Umbilical cord (tissue), 2 donors: ENCODE results near the gene HCN2. TPM values are rescaled to one million over a fixed set of nuclear protein-coding genes. Genes with fewer than 3 reads are reported as not detected.
"Not testable (repeated sequence)": the region's sequence is repeated elsewhere in the genome, so short reads cannot be mapped to it uniquely, and the experiment has no call there.

Source experiments
- DNase-seq: peaks from one replicate; pipeline ENCODE4 v3.0.0-alpha.2; 2015; ENCODE audit warnings: low spot score
- total RNA-seq: library from RNA; depleted of rRNA; stranded (reverse); fragments of >200 nt; gene quantifications from one replicate; pipeline ENCODE4 v1.2.3, GENCODE V29; 2014; ENCODE audit warnings: low replicate concordance; ENCODE audit not compliant: insufficient read depth

The HCN2 gene
- total RNA-seq, 1 donor from 2014 or later = 2.4 TPM

DNA sequence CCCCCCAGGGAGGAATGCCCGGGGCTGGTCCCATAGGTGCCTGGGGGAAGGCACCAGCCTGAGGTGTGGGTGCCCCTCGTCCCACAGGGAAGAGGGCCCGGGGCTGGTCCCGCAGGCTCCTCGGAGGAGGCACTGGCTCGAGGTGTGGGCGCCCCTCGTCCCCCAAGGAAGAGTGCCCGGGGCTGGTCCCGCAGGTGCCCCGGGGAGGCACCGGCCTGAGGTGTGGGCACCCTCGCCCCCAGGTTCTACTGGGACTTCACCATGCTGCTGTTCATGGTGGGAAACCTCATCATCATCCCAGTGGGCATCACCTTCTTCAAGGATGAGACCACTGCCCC lies 13.6 kb downstream of the HCN2 start:
- DNase-seq = not testable (repeated sequence)

DNA sequence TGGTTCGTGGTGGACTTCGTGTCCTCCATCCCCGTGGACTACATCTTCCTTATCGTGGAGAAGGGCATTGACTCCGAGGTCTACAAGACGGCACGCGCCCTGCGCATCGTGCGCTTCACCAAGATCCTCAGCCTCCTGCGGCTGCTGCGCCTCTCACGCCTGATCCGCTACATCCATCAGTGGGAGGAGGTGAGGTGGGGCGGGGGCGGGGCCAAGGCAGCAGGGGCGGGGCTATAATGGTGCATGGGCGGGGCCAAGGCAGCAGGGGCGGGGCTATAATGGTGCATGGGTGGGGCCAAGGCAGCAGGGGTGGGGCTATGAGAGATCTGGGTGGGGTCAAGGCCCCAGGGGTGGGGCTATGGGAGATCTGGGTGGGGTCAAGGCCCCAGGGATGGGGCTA lies 14.1 kb downstream of the HCN2 start:
- not testable (repeated sequence) for DNase-seq

DNA sequence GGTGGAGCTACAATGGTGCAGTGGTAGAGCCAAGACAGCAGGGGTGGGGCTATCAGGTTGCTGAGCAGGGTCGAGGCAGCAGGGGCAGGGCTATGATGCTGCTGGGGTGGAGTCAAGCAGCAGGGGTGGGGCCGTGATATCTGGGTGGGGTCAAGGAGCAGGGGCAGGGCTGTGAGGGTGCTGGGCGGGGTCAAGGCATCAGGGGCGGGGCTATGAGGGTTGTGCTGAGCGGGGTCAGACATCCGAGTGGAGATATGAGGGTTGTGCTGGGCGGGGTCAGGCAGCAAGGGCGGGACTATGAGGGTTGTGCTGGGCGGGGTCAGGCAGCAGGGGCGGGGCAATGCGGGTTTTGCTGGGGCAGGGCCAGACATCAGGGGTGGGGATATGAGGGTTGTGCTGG lies 14.7 kb downstream of the HCN2 start:
- DNase-seq = no peak

DNA sequence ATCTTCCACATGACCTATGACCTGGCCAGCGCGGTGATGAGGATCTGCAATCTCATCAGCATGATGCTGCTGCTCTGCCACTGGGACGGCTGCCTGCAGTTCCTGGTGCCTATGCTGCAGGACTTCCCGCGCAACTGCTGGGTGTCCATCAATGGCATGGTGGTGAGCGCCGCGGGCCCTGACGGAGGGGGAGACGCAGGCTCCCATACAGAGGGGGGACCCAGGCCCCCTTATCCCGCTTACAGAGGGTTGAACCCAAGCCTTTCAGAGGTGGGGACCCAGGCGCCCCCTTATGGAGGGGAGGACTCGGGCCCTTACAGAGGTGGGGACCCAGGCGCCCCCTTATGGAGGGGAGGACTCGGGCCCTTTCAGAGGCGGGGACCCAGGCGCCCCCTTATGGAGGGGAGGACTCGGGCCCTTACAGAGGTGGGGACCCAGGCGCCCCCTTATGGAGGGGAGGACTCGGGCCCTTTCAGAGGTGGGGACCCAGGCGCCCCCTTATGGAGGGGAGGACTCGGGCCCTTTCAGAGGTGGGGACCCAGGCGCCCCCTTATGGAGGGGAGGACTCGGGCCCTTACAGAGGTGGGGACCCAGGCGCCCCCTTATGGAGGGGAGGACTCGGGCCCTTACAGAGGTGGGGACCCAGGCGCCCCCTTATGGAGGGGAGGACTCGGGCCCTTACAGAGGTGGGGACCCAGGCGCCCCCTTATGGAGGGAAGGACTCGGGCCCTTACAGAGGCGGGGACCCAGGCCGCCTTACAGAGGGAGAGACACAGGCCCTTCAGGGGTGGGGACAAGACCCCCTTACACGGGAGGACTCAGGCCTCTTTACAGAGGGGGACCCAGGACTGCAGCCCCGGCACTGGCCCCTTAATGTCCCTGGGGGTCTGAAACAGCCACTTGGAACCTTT lies 15.6 kb downstream of the HCN2 start:
- not testable (repeated sequence) for DNase-seq

DNA sequence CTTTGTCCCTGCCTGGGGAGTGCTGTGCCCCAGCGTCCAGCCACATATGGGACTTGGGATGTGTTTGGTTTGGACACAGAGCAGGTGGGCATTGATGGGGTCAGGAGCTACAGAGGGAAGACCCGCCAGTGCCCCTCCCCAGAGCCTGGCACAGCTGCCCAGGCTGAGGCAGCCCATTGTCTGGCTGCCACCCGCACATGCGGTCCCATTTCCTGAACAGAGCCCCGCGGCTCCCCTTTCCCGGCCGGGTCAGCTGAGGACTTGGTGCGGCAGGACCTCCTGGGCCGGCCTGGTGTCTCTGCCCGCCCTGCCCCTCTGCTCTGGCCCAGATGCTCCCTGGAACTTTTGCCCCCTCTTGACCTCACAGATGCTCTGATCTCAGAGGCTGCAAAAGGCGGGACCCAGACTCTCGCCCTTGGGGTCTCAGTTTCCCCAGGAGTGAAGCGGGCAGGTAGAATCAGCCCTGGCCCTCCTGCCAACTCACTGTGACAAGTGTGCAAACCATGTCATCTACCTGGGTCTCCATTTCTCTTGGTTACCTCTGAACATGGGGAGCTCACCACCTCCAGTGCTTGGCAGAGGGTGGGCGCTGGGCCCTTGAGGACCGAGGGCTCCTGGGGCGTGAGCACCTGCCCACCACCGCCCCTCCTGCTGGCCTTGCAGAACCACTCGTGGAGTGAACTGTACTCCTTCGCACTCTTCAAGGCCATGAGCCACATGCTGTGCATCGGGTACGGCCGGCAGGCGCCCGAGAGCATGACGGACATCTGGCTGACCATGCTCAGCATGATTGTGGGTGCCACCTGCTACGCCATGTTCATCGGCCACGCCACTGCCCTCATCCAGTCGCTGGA lies 17.8 kb downstream of the HCN2 start:
- DNase-seq = no peak

DNA sequence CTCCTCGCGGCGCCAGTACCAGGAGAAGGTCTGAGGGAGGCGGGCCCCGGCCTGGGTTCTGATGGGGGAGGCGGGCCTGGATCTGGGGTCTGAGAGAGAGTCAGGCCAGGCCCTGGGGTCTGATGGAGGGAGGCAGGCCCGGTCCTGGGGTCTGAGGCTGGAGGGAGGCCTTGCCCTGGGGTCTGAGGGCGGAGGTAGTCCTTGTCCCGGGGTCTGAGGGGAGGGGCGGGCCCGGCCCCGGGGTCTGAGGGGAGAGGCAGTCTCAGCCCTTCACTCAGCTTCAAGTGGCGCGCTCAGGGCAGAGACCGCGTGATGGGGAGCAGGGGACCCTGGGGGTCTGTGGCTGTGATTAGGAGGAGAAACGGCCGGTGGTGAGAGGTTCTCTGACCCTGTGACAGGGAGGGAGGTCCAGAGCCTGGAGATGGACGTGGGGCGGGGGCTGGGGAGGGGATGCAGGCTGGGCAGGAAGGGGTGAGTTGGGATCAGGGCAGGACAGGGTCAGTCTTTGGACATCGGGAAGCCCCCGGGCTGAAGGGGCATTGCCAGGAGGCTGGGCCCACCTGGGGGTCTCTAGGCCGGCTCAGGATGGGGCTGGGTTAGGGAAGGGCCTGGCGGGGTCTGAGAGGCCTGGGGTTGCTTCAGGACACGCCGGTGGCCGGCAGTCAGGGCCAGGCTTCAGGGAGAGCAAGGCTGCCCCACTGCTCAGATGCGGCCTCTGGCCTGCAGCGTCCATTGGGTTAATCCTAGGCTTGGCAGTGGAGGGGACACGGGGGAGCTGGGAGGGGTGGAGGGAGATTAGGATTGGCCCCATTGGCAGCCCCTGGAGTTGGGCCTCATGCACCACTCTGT lies 18.7 kb downstream of the HCN2 start:
- DNase-seq = no peak

DNA sequence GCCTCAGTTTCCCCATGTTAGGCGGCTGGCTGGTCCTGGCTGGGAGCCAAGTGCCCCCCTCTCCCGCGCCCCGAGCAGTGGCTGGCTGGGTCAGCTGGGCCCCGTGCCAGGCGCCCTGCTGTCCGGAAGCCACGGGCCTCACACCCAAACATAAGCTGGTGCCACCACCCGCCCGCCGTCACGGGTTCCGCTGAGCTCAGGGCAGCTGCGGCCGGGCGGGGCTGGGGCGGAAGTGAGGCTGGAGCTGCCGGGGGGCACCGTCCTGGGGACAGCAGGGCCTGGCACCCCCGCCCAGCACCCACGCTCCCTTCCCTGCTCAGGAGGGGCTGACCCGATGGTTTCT lies 19.3 kb downstream of the HCN2 start:
- DNase-seq = no peak

DNA sequence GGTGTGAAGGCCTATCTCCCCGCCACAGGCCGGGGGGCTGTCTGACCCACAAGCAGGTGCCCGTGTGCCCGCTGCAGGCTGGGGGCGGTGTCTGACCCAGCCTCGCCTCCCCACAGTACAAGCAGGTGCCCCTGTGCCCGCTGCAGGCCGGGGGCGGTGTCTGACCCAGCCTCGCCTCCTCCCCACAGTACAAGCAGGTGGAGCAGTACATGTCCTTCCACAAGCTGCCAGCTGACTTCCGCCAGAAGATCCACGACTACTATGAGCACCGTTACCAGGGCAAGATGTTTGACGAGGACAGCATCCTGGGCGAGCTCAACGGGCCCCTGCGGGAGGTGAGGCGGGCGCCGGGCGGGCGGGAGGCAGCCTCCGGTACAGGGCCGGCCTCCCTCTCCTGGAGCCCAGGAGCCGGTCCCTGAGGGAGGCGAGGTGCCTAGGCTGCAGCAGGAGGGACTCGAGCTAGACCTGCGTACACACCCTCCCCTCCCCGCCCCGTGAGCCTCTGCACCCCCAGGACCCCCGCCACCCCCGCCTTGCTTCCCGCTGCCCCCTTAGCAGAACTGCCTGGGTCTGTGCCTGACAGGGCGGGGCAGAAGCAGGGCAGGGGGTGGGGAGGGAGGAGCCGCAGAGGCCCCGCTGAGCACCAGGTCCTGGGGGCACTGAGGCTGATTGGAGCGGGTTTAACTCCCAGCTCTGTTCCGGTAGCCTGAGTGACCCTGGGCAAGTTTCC lies 20.6 kb downstream of the HCN2 start:
- no peak for DNase-seq

DNA sequence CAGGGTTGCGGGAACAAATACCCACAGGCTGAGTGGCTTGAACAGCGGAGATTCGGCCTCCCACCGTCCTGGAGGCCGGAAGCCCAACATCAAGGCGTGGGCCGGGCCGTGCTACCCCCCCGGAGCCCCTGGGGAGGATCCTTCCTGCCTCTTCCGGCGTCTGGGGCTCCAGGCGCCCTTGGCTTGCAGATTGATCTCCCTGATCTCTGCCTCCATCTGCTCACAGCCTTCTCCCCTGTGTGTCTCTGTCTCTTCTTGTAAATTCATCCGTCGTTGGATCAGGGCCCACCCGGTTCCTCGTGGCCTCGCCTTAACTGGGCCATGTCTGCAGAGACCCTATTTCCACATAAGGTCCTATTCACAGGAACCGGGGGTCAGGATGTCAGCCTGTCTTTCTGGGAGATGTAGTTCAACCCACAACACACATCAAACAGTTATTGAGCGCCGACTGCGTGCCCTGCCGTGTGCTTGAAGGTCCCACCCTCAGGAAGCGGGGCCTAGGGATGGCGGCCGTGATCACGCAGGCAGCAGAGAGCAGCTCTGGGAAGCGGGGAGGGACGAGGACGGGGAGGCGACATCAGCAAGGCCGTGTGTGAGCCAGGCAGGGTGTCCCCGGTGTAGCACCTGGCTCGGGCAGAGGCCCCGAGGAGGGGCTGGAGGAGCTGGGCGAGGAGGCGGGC lies 21.3 kb downstream of the HCN2 start:
- DNase-seq = peak; percentile 67

DNA sequence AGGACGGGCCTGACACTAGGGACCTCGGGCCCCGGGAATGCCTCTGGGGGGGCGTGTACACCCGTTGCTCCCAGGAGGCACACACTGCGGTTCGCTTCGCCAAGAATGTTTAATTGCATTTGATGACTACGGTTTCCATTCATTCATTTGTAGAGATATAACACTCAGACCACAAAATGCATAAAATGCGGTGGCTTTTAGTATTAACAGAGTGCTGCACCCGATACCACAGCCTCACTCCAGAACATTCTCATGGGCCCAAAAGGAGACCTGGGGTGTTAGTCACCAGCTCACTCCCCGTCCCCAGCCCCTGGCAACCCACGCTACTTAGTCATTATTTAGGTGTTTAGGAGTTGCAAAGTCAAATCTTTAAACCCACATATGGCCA lies 21.8 kb downstream of the HCN2 start:
- no peak for DNase-seq

DNA sequence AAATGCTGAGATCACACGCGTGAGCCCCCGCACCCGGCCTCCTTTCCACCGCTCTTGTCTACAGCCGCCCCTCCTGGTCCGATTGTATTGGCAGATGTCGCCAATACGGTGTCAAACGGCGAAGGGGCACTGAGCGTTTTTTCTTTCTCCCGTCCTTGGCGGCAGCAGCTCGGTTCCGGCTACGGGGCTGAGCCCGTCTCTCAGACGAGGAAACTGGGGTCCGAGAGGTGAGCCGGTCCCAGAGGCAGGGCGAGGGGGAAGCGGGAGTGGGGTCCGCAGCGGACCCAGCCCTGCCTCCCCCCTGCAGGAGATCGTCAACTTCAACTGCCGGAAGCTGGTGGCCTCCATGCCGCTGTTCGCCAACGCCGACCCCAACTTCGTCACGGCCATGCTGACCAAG lies 23.3 kb downstream of the HCN2 start:
- DNase-seq = no peak

DNA sequence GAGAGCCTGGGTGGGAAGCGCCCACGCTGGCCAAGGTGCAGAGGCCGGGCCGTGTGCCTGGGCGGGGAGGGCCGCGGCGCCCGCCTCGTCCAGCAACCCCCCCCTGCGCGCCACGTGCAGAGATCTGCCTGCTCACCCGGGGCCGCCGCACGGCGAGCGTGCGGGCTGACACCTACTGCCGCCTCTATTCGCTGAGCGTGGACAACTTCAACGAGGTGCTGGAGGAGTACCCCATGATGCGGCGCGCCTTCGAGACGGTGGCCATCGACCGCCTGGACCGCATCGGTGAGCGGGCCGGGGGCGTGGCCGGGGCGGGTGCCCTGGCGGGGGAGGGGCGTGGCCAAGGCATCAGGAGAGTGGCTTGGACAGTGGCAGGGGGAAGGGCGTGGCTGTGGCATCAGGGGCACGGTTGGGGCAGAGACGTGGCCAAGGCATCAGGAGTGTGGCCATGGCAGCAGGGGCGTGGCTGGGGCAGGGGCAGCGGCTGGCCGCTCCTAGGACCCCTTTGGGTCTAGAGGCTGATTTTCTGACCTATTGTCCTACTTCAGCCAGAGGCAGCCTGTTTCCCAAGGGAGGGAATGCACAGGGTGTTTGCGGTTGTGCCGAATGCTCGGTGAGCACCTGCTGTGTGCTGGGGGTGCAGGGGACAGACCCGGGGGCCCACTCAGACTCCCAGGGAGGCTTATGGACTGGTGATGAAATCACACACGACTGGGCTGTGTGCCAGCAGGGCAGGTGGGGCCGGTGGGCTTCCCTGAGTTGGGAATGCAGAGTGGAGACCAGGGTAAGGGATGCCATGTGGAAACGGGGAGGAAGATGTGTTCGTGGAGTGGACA lies 24.3 kb downstream of the HCN2 start:
- no peak for DNase-seq

DNA sequence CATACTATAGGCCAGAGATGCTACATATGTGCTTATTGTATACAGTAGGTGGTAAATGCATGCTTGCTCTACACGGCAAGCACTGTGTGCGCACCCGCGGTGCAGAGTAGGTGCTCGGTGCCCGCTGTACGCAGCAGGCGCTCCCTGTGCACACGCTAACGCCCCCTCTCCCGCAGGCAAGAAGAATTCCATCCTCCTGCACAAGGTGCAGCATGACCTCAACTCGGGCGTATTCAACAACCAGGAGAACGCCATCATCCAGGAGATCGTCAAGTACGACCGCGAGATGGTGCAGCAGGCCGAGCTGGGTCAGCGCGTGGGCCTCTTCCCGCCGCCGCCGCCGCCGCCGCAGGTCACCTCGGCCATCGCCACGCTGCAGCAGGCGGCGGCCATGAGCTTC lies 25.9 kb downstream of the HCN2 start:
- no peak for DNase-seq

DNA sequence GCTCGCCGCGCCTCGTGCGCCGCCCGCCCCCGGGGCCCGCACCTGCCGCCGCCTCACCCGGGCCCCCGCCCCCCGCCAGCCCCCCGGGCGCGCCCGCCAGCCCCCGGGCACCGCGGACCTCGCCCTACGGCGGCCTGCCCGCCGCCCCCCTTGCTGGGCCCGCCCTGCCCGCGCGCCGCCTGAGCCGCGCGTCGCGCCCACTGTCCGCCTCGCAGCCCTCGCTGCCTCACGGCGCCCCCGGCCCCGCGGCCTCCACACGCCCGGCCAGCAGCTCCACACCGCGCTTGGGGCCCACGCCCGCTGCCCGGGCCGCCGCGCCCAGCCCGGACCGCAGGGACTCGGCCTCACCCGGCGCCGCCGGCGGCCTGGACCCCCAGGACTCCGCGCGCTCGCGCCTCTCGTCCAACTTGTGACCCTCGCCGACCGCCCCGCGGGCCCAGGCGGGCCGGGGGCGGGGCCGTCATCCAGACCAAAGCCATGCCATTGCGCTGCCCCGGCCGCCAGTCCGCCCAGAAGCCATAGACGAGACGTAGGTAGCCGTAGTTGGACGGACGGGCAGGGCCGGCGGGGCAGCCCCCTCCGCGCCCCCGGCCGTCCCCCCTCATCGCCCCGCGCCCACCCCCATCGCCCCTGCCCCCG lies 26.5 kb downstream of the HCN2 start:
- DNase-seq = no peak

DNA sequence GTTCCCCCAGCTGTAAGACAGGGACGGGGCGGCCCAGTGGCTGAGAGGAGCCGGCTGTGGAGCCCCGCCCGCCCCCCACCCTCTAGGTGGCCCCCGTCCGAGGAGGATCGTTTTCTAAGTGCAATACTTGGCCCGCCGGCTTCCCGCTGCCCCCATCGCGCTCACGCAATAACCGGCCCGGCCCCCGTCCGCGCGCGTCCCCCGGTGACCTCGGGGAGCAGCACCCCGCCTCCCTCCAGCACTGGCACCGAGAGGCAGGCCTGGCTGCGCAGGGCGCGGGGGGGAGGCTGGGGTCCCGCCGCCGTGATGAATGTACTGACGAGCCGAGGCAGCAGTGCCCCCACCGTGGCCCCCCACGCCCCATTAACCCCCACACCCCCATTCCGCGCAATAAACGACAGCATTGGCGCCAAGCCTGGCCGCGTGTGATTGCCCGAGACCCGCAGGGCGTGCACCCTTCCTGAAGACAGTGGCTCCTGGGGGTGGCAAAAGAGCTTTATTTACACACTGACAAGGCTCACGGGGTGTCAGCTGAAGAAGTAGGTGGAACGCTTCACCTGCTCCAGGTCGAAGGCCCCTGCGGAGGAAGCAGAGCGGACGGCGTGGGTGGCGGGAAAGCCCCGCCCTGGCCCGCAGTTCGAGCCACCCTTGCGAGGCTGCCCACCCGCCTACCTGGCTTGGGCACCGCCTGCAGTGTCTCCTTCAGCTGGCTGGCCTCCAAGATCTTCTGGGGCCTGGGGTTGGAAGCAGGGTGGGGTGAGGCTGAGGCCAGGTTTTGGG lies 27.3 kb downstream of the HCN2 start:
- DNase-seq = no peak

DNA sequence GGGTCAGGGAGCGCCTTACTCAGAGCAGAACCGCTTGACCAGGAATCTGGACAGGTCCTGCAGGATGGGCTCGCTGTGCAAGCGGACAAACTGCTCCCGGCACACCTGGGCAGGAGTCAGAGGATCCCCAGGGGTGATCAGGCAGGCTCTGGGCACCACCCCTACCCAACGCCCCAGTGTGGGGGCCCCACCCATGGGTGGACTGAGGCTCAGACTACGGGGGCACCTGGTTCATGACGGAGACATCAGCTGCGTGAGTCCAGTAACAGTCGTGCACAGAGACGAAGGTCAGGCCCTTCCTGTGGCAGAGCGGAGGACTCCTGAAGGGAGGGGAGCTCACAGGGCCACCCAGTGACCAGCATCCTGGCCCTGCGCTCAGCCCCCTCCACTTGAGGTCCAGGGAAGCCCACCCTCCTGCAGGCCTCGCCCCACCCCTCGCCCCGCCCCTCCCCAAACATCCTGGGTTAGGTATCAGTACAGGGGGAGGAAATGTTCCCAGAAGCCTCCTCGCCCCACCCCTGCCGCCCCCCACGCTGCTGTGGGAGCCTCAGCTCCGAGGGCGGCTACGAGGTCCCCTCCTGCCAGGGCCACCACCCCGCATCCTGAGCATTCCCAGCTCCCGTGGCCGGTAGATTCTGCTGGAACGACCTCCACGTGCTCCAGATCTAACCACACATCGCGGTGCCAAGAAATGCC lies 28.0 kb downstream of the HCN2 start:
- DNase-seq = no peak

DNA sequence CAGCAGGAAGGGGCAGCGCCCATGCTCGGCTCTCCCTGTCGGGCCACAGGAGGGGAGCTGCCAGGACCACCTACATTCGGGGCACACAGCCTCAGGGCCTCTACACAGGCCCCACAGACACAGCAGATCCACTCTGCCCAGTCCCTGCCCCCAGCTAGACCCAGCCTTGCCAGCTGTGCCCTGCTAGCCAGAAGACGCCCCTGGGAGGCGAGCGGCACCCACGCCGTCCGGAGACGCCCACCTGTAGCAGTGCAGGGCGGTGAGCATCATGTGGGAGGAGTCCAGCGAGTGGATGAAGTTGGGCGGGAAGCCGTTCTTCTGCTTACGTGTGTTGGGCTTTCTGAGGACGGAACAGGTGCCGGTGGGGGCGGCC lies 28.6 kb downstream of the HCN2 start:
- DNase-seq = no peak

DNA sequence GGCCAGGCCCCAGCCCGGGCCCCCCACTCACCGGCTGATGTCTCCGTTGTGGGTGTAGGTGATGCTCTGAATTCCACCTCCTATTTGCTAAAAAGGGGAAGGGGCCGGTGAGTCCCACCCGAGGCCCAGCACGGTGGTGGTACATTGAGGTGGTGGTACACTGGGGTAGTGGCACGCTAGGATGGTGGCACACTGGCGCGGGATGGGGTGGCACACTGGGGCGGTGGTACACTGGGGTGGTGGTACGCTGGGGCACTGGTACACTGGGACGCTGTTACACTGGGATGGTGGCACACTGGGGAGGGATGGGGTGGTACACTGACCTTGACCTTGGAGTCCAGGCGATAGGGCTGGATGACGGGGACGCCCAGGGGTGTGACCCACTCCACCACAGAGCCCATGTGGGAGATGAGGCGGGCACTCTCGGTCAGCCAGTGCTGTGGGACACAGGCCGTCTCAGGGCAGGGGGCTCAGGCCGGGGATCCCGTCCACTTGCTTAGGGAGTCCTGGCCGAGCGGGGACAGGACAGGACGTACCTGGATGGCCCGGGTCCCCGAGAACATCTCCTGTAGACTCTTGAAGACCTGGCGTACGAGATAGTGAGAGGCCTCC lies 29.1 kb downstream of the HCN2 start:
- no peak for DNase-seq
